ENCODE data around the gene MED1.
"Not testable (repeated sequence)": the region's sequence is repeated elsewhere in the genome, so short reads cannot be mapped to it uniquely, and the experiment has no call there.

- TF ChIP-seq, protein P1, sequence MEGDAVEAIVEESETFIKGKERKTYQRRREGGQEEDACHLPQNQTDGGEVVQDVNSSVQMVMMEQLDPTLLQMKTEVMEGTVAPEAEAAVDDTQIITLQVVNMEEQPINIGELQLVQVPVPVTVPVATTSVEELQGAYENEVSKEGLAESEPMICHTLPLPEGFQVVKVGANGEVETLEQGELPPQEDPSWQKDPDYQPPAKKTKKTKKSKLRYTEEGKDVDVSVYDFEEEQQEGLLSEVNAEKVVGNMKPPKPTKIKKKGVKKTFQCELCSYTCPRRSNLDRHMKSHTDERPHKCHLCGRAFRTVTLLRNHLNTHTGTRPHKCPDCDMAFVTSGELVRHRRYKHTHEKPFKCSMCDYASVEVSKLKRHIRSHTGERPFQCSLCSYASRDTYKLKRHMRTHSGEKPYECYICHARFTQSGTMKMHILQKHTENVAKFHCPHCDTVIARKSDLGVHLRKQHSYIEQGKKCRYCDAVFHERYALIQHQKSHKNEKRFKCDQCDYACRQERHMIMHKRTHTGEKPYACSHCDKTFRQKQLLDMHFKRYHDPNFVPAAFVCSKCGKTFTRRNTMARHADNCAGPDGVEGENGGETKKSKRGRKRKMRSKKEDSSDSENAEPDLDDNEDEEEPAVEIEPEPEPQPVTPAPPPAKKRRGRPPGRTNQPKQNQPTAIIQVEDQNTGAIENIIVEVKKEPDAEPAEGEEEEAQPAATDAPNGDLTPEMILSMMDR (optimal IDR thresholded peaks at IDR 0.05 in 1 of 3, IDR thresholded peaks at IDR 0.05 in 1 of 3, conservative IDR thresholded peaks at IDR 0.05 in 1 of 3; ENCODE audit: extremely low read depth in 1 of 3, insufficient read depth in 2 of 3, low read length in 3 of 3) = not testable (repeated sequence)
- TF ChIP-seq EZH2 (IDR thresholded peaks at IDR 0.05; ENCODE audit: low read length) = not testable (repeated sequence)
These were observed 45.9 kb upstream of the MED1 start for GRCh38 chr17:39496921-39497320.
